ENCODE measurements around the gene FOXR2. TPM values are rescaled to one million over a fixed set of nuclear protein-coding genes. Genes with fewer than 3 reads are reported as not detected.

FOXR2 gene
- total RNA-seq, 1 donor from 2014 or later = not detected

DNA sequence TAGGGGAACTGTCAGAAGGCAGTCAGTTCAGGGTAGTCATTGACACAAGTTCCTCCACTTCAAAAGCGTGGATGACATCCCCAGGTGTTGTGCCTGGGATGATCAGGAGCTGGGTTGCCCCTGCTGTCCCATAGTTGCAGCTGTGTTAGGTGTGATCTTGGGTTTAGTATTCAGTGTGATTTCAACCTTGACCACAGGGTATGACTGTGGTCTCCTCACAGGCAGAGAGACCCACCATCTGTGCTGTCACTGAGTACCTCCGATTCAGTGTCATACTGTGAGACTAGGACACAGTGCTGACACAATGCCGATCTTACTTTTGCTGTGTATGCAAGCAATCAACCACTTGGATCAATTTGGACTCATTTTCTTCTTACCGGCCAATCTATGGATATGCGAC lies 25.2 kb downstream of the FOXR2 start:
- FAIRE-seq (no peak), DNase-seq (ENCODE audit: low read depth) (no peak)
- TF ChIP-seq, protein P1, sequence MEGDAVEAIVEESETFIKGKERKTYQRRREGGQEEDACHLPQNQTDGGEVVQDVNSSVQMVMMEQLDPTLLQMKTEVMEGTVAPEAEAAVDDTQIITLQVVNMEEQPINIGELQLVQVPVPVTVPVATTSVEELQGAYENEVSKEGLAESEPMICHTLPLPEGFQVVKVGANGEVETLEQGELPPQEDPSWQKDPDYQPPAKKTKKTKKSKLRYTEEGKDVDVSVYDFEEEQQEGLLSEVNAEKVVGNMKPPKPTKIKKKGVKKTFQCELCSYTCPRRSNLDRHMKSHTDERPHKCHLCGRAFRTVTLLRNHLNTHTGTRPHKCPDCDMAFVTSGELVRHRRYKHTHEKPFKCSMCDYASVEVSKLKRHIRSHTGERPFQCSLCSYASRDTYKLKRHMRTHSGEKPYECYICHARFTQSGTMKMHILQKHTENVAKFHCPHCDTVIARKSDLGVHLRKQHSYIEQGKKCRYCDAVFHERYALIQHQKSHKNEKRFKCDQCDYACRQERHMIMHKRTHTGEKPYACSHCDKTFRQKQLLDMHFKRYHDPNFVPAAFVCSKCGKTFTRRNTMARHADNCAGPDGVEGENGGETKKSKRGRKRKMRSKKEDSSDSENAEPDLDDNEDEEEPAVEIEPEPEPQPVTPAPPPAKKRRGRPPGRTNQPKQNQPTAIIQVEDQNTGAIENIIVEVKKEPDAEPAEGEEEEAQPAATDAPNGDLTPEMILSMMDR (IDR thresholded peaks at IDR 0.05; ENCODE audit: insufficient read depth, low read length, severe bottlenecking) = no peak
- Histone ChIP-seq H3K36me3 (ENCODE audit: control insufficient read depth, insufficient read depth, low read length) (no peaks in the 10 kb centered on the region), H3K27me3 (ENCODE audit: control insufficient read depth, insufficient read depth, low read length) (no peaks in the 10 kb centered on the region), H3K4me3 (ENCODE audit: low read depth, low read length) (no peak overlapping the region)

DNA sequence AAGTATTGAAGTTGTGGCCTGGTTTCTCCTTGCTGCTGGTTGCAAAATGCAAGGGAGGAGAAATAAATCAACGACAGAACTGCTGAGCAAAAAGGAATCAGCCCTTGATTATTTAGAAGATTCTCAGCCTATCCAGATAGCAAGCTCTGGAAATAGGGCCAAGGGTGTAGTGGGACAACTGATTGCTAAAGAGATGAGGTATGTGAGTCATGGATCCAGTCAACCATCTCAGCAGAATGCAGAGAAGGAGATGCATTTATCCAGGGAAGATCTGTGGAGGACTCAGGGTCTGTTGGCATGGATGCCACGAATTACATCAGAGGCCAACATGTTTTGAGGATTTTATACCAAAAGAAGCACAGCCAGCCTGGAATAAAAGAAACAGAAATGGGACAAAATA lies 36.7 kb downstream of the FOXR2 start:
- no peaks in the 10 kb centered on the region for H3K27me3 ChIP-seq (ENCODE audit: control insufficient read depth, insufficient read depth, low read length)
- DNase-seq (ENCODE audit: low read depth) (peak; percentile 2), FAIRE-seq (no peak)
- TF ChIP-seq, protein P1 (IDR thresholded peaks at IDR 0.05; ENCODE audit: insufficient read depth, low read length, severe bottlenecking) = no peak
- no peaks in the 10 kb centered on the region for H3K36me3 ChIP-seq (ENCODE audit: control insufficient read depth, insufficient read depth, low read length)
- no peak overlapping the region for H3K4me3 ChIP-seq (ENCODE audit: low read depth, low read length)

DNA sequence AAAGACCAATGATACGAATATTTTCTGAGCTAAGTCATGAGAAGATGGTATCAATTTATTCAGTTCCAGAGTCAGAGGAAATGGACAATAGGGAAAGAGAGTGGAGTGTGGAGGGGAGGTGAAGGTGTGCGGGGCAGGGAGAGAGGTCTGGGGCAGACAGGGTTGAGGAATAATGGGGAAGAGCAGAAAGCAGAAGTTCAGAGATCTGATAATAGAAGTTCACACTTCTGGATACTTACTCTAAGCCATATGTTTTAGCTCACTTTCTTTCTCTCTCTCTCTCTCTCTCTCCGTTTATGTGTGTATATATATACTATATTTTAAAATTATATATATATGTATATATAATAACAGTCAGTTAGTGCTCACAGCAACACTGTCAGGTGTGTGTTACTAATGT lies 40.4 kb downstream of the FOXR2 start:
- no peak overlapping the region for H3K4me3 ChIP-seq (ENCODE audit: low read depth, low read length)
- TF ChIP-seq, protein P1 (IDR thresholded peaks at IDR 0.05; ENCODE audit: insufficient read depth, low read length, severe bottlenecking) = no peak
- H3K36me3 ChIP-seq (ENCODE audit: control insufficient read depth, insufficient read depth, low read length) = no peaks in the 10 kb centered on the region
- H3K27me3 ChIP-seq (ENCODE audit: control insufficient read depth, insufficient read depth, low read length) = no peaks in the 10 kb centered on the region
- DNase-seq (ENCODE audit: low read depth) = no peak
- no peak for FAIRE-seq

DNA sequence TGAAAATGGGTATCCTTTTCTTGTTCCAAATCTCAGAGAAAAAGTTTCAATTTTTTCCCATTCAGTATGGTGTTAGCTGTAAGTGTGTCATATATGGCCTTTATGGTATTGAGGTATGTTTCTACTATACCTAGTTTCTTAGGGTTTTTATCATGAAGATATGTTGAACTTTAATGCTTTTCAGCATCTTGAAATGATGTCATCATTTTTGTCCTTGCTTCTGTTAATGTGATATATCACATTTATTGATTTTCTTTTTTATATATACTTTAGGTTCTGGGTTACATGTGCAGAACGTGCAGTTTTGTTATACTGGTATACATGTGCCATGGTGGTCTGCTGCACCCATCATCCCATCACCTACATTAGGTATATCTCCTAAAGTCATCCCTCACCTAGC lies 44.9 kb downstream of the FOXR2 start:
- FAIRE-seq (no peak), DNase-seq (ENCODE audit: low read depth) (no peak)

More for the DNA sequence above, 44.9 kb downstream of the FOXR2 start:
- Histone ChIP-seq H3K4me3 (ENCODE audit: low read depth, low read length) (no peak overlapping the region), H3K27me3 (ENCODE audit: control insufficient read depth, insufficient read depth, low read length) (no peaks in the 10 kb centered on the region), H3K36me3 (ENCODE audit: control insufficient read depth, insufficient read depth, low read length) (no peaks in the 10 kb centered on the region)
- TF ChIP-seq, protein P1 (IDR thresholded peaks at IDR 0.05; ENCODE audit: insufficient read depth, low read length, severe bottlenecking) = no peak

Other genes with a start within 250 kb of the FOXR2 start
- gene MAGEH1, start 171.3 kb upstream of the FOXR2 start, total RNA-seq = 1.5 and 3.9 TPM in 2 replicates
- 0.13 and 0.26 TPM in 2 replicates for gene USP51, start 133.6 kb upstream of the FOXR2 start, total RNA-seq
- 16.9 and 17.1 TPM in 2 replicates for gene RRAGB, start 94.3 kb downstream of the FOXR2 start, total RNA-seq